PC-3 (cell line): ENCODE measurements around the gene GOLGA6L2. TPM values are rescaled to one million over a fixed set of nuclear protein-coding genes. Genes with fewer than 3 reads are reported as not detected.

ENCODE experiments used
- ATAC-seq: fragments of 200-7000 bp; cut with Tn5 transposase; 2 replicates; pipeline ENCODE4 v1.9.1; 2020; ENCODE audit warnings: mild to moderate bottlenecking, moderate library complexity
- BruUV-seq: library from RNA; stranded (reverse); fragments of 400-500 nt; replicated peaks from 2 replicates; lab custom pipeline; 2021; lab: Mats Ljungman, UMichigan
- CTCF ChIA-PET: fragments of 300-600 bp; sonication (Branson Sonifier 250); formaldehyde crosslinking; loops from one replicate; lab custom pipeline; 2022; ENCODE audit warnings: antibody characterized with exemption; lab: Charles Lee
- POLR2A ChIA-PET: fragments of 300-600 bp; sonication (Branson Sonifier 250); formaldehyde crosslinking; loops from one replicate; lab custom pipeline; 2022; ENCODE audit warnings: antibody characterized with exemption; ENCODE audit not compliant: unreplicated experiment; lab: Charles Lee
- DNase-seq: peaks from one replicate; pipeline ENCODE4 v3.0.0-alpha.2; 2015
- H2AFZ ChIP-seq: fragments of 300-600 bp; sonication (generic); 2 replicates; pipeline ENCODE4 v1.6.0; 2016; ENCODE audit warnings: antibody characterized with exemption, low read length
- H3F3A ChIP-seq: fragments of 300-600 bp; sonication (generic); one replicate; pipeline ENCODE4 v1.6.0; 2017; ENCODE audit warnings: antibody characterized with exemption, low read length, control low read depth, mild to moderate bottlenecking; ENCODE audit not compliant: unreplicated experiment
- H3K27ac ChIP-seq: fragments of 300-600 bp; sonication (generic); 2 replicates; pipeline ENCODE4 v1.5.1; 2016; ENCODE audit warnings: mild to moderate bottlenecking, low read length
- H3K27me3 ChIP-seq: fragments of 300-600 bp; sonication (generic); 2 replicates; pipeline ENCODE4 v1.6.1; 2016; ENCODE audit warnings: low read length, mixed read lengths
- H3K36me3 ChIP-seq: fragments of 300-600 bp; sonication (generic); 2 replicates; pipeline ENCODE4 v1.6.1; 2016; ENCODE audit warnings: low read depth, mixed run types, low read length, mixed read lengths
- H3K4me1 ChIP-seq: fragments of 300-600 bp; sonication (generic); 2 replicates; pipeline ENCODE4 v1.5.1; 2016; ENCODE audit warnings: low read length; ENCODE audit not compliant: insufficient read depth
- H3K4me2 ChIP-seq: fragments of 300-600 bp; sonication (generic); 2 replicates; pipeline ENCODE4 v1.6.0; 2016; ENCODE audit warnings: low read length
- H3K4me3 ChIP-seq: fragments of 300-600 bp; sonication (generic); 2 replicates; pipeline ENCODE4 v1.5.1; 2016; ENCODE audit warnings: mild to moderate bottlenecking, low read length, mixed read lengths
- H3K79me2 ChIP-seq: fragments of 300-600 bp; sonication (generic); 2 replicates; pipeline ENCODE4 v1.6.1; 2017; ENCODE audit warnings: low read length, mixed read lengths
- H3K9ac ChIP-seq: fragments of 300-600 bp; sonication (generic); 2 replicates; pipeline ENCODE4 v1.6.0; 2016; ENCODE audit warnings: mild to moderate bottlenecking, low read length
- H3K9me2 ChIP-seq: fragments of 300-600 bp; sonication (generic); replicated peaks from 2 replicates; pipeline ENCODE4 v1.6.1; 2016; ENCODE audit warnings: mixed run types, low read length, mixed read lengths
- H3K9me3 ChIP-seq: fragments of 300-600 bp; sonication (generic); 2 replicates; pipeline ENCODE4 v1.6.1; 2016; ENCODE audit warnings: low read length, mixed read lengths
- H4K20me1 ChIP-seq: fragments of 300-600 bp; sonication (generic); 2 replicates; pipeline ENCODE4 v1.6.1; 2016; ENCODE audit warnings: low read length, mixed read lengths
- CTCF ChIP-seq: fragments of 300-600 bp; sonication (generic); conservative IDR thresholded peaks from 2 replicates; pipeline ENCODE4 v1.5.1; 2017; ENCODE audit warnings: antibody characterized with exemption, low read depth, mild to moderate bottlenecking, low read length
- EZH2 ChIP-seq: fragments of 300-600 bp; sonication (generic); IDR thresholded peaks from one replicate; pipeline ENCODE4 v1.6.1; 2017; ENCODE audit warnings: antibody characterized with exemption, mild to moderate bottlenecking, low read length; ENCODE audit not compliant: unreplicated experiment
- EZH2phosphoT487 ChIP-seq: fragments of 300-600 bp; sonication (generic); IDR thresholded peaks from 2 replicates; pipeline ENCODE4 v1.6.1; 2018; ENCODE audit warnings: mild to moderate bottlenecking, antibody characterized with exemption, low read length, borderline replicate concordance
- intact Hi-C: fragments of 100-400 bp; cut with micrococcal nuclease; formaldehyde crosslinking; loops from 2 replicates; pipeline ENCODE4 v1.9.0; 2023
- total RNA-seq: library from RNA; depleted of rRNA; stranded (reverse); fragments of >200 nt; gene quantifications from 2 replicates; pipeline ENCODE4 v1.2.3, GENCODE V29; 2014

Gene GOLGA6L2
- total RNA-seq, 1 experiment from 2014 or later = not detected

- Histone ChIP-seq H3K27ac (no peak overlapping the region), H3K36me3 (no peaks in the 10 kb centered on the region), H3F3A (no peaks in the 10 kb centered on the region), H3K79me2 (no peaks in the 10 kb centered on the region), H3K9ac (no peak overlapping the region), H3K4me3 (no peak overlapping the region), H3K27me3 (no peaks in the 10 kb centered on the region), H4K20me1 (no peaks in the 10 kb centered on the region), H3K4me2 (no peak overlapping the region), H3K9me3 (no peaks in the 10 kb centered on the region), H2AFZ (no peak overlapping the region), H3K9me2 (no peaks in the 10 kb centered on the region), H3K4me1 (no peaks in the 10 kb centered on the region)
- intact Hi-C loops = no loop called here
- ATAC-seq = no peak
- ChIA-PET CTCF (no interaction called here), POLR2A (no interaction called here)
- no TSS peak for BruUV-seq
- DNase-seq = no peak
- TF ChIP-seq EZH2phosphoT487 = no peak
- TF ChIP-seq CTCF = no peak
- no peak for TF ChIP-seq EZH2
Measured at GRCh38 chr15:23411841-23412240, 35.2 kb downstream of the GOLGA6L2 start.

GRCh38 chr15:23403550-23403949, 43.5 kb downstream of the GOLGA6L2 start:
- ChIA-PET CTCF (no interaction called here), POLR2A (no interaction called here)
- Histone ChIP-seq H3F3A (no peaks in the 10 kb centered on the region), H3K9ac (no peak overlapping the region), H3K27ac (no peak overlapping the region), H2AFZ (no peak overlapping the region), H3K36me3 (no peaks in the 10 kb centered on the region), H3K79me2 (no peaks in the 10 kb centered on the region), H3K4me1 (no peaks in the 10 kb centered on the region), H4K20me1 (no peaks in the 10 kb centered on the region), H3K9me2 (no peaks in the 10 kb centered on the region), H3K9me3 (no peaks in the 10 kb centered on the region), H3K4me2 (no peak overlapping the region), H3K4me3 (no peak overlapping the region), H3K27me3 (peaks cover 21% of the 10 kb centered on the region)
- BruUV-seq = no TSS peak
- DNase-seq = no peak
- TF ChIP-seq EZH2 = no peak
- TF ChIP-seq CTCF = no peak
- no peak for TF ChIP-seq EZH2phosphoT487
- ATAC-seq = no peak
- intact Hi-C loops = no loop called here

GRCh38 chr15:23402544-23402943, 44.5 kb downstream of the GOLGA6L2 start:
- CTCF ChIA-PET = no interaction called here

More at GRCh38 chr15:23402544-23402943, 44.5 kb downstream of the GOLGA6L2 start:
- no peaks in the 10 kb centered on the region for H3K4me1 ChIP-seq
- H3K9me3 ChIP-seq = no peaks in the 10 kb centered on the region
- H3K36me3 ChIP-seq = no peaks in the 10 kb centered on the region
- H2AFZ ChIP-seq = no peak overlapping the region
- no peaks in the 10 kb centered on the region for H4K20me1 ChIP-seq
- H3K9me2 ChIP-seq = no peaks in the 10 kb centered on the region
- POLR2A ChIA-PET = no interaction called here
- H3K9ac ChIP-seq = no peak overlapping the region
- H3K27ac ChIP-seq = no peak overlapping the region
- H3F3A ChIP-seq = no peaks in the 10 kb centered on the region
- no TSS peak for BruUV-seq
- no peaks in the 10 kb centered on the region for H3K79me2 ChIP-seq
- DNase-seq = no peak
- no peak for TF ChIP-seq EZH2
- no peak for TF ChIP-seq EZH2phosphoT487
- no peak for TF ChIP-seq CTCF
- no peak overlapping the region for H3K4me3 ChIP-seq
- peaks cover 21% of the 10 kb centered on the region for H3K27me3 ChIP-seq
- H3K4me2 ChIP-seq = no peak overlapping the region
- ATAC-seq = no peak
- intact Hi-C loops = no loop called here
